GM18519 (cell line): ENCODE results near the gene ANKRD33.

Source experiments
- ATAC-seq: cut with Tn5 transposase; IDR thresholded peaks from one replicate; pipeline ENCODE4 v1.9.1; 2021; ENCODE audit warnings: mild to moderate bottlenecking, moderate library complexity; ENCODE audit not compliant: unreplicated experiment, low FRiP score

Gene ANKRD33

GRCh38 chr12:51898506-51898905 is 10.6 kb downstream of the ANKRD33 start:
- no peak for ATAC-seq

- no peak for ATAC-seq
Observed at GRCh38 chr12:51898937-51899336, 11.0 kb downstream of the ANKRD33 start.

GRCh38 chr12:51900323-51900889 is 12.5 kb downstream of the ANKRD33 start:
- ATAC-seq = no peak

GRCh38 chr12:51901121-51901817 is 13.4 kb downstream of the ANKRD33 start:
- no peak for ATAC-seq

GRCh38 chr12:51901881-51902280 is 14.0 kb downstream of the ANKRD33 start:
- no peak for ATAC-seq

GRCh38 chr12:51904951-51905470 is 17.1 kb downstream of the ANKRD33 start:
- ATAC-seq = no peak

- ATAC-seq = no peak
Observed at GRCh38 chr12:51905471-51906429, 17.8 kb downstream of the ANKRD33 start.

GRCh38 chr12:51906430-51907082 is 18.7 kb downstream of the ANKRD33 start:
- no peak for ATAC-seq

- no peak for ATAC-seq
Observed at GRCh38 chr12:51907083-51907855, 19.4 kb downstream of the ANKRD33 start, which contains the start of gene ACVRL1. Gene ACVRL1, plus strand, starts transcription at chr12:51907504. Its CDS starts 4,971 bp downstream, at chr12:51912475.

- ATAC-seq = no peak
Observed at GRCh38 chr12:51907856-51908425, 20.0 kb downstream of the ANKRD33 start.

GRCh38 chr12:51908876-51909592 is 21.1 kb downstream of the ANKRD33 start:
- no peak for ATAC-seq

- no peak for ATAC-seq
Observed at GRCh38 chr12:51910168-51910567, 22.3 kb downstream of the ANKRD33 start.

GRCh38 chr12:51910691-51911090 is 22.8 kb downstream of the ANKRD33 start:
- ATAC-seq = no peak

- ATAC-seq = no peak
Observed at GRCh38 chr12:51911307-51911706, 23.4 kb downstream of the ANKRD33 start.

- ATAC-seq = no peak
Observed at GRCh38 chr12:51911788-51912711, 24.1 kb downstream of the ANKRD33 start.

- no peak for ATAC-seq
Observed at GRCh38 chr12:51913071-51914033, 25.4 kb downstream of the ANKRD33 start.
